ENCODE results near the gene PACSIN2. TPM values are rescaled to one million over a fixed set of nuclear protein-coding genes. Genes with fewer than 3 reads are reported as not detected.

The PACSIN2 gene
- total and polyA plus RNA-seq, 5 donors = 40.4 to 85.6 (median 69.4) TPM

DNA sequence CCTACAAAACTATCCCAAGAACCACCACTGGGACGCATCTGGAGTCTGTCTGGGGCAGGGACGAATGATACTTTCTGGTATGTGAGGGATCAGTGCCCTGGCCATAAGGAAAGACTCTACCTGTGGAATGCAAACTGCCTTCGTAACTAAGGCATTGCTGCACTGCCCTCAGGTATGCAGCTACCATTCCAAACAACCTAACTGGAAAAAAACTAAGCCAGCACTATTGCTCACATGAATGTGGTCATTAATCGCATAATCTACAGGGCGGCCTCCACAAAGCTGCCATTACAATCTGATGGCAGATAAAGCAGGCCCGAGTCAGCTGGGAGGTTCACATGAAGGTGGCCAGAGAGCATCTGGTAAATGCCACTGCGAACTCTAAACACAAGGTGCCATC is 3.9 kb downstream of the PACSIN2 start:
- ATAC-seq (no peak), DNase-seq (no peak)
- no peak overlapping the region for H3K4me3 ChIP-seq (ENCODE audit: low read length)
- intact Hi-C loops (cut with DNase I) = loop anchor here in 1 of 4 donors (10.0 kb wide), 1 partner anchor 106 kb away; no protein-coding TSS in a partner anchor
- no peaks in the 10 kb centered on the region for H3K27me3 ChIP-seq (ENCODE audit: control insufficient read depth, insufficient read depth)
- H3K27ac ChIP-seq (ENCODE audit: low read length) = no peak overlapping the region
- H3K4me1 ChIP-seq (ENCODE audit: control insufficient read depth, insufficient read depth, low read length) = peaks cover 12% of the 10 kb centered on the region
- 83% methylated on average over 7 of the region's 7 CpGs for WGBS
- H3K9me3 ChIP-seq (ENCODE audit: control insufficient read depth, low read length) = no peaks in the 10 kb centered on the region

GRCh38 chr22:43009444-43009843 is 5.5 kb downstream of the PACSIN2 start:
- DNase-seq = no peak
- no peaks in the 10 kb centered on the region for H3K27me3 ChIP-seq (ENCODE audit: control insufficient read depth, insufficient read depth)
- ATAC-seq = no peak
- peaks cover 14% of the 10 kb centered on the region for H3K4me1 ChIP-seq (ENCODE audit: control insufficient read depth, insufficient read depth, low read length)
- H3K9me3 ChIP-seq (ENCODE audit: control insufficient read depth, low read length) = no peaks in the 10 kb centered on the region
- WGBS = 81% methylated on average over 4 of the region's 4 CpGs
- no peak overlapping the region for H3K4me3 ChIP-seq (ENCODE audit: low read length)
- no peak overlapping the region for H3K27ac ChIP-seq (ENCODE audit: low read length)
- intact Hi-C loops (cut with DNase I) = no loop called here

GRCh38 chr22:43008921-43009320 is 6.0 kb downstream of the PACSIN2 start:
- intact Hi-C loops (cut with DNase I) = no loop called here
- Histone ChIP-seq H3K4me3 (ENCODE audit: low read length) (no peak overlapping the region), H3K27me3 (ENCODE audit: control insufficient read depth, insufficient read depth) (no peaks in the 10 kb centered on the region), H3K9me3 (ENCODE audit: control insufficient read depth, low read length) (no peaks in the 10 kb centered on the region), H3K4me1 (ENCODE audit: control insufficient read depth, insufficient read depth, low read length) (peaks cover 18% of the 10 kb centered on the region), H3K27ac (ENCODE audit: low read length) (peak overlapping the region; percentile 65)
- DNase-seq (no peak), ATAC-seq (no peak)
- 65% methylated on average over 4 of the region's 4 CpGs for WGBS

- Histone ChIP-seq H3K4me1 (ENCODE audit: control insufficient read depth, insufficient read depth, low read length) (peaks cover 15% of the 10 kb centered on the region), H3K27me3 (ENCODE audit: control insufficient read depth, insufficient read depth) (no peaks in the 10 kb centered on the region), H3K27ac (ENCODE audit: low read length) (no peak overlapping the region), H3K4me3 (ENCODE audit: low read length) (no peak overlapping the region), H3K9me3 (ENCODE audit: control insufficient read depth, low read length) (no peaks in the 10 kb centered on the region)
- intact Hi-C loops (cut with DNase I) = no loop called here
- WGBS = 89% methylated on average over 4 of the region's 4 CpGs
- ATAC-seq (peak; percentile 69 to 81), DNase-seq (peak; percentile 68 to 86 (median 75))
Measured at GRCh38 chr22:43008509-43008908, 6.4 kb downstream of the PACSIN2 start.

DNA sequence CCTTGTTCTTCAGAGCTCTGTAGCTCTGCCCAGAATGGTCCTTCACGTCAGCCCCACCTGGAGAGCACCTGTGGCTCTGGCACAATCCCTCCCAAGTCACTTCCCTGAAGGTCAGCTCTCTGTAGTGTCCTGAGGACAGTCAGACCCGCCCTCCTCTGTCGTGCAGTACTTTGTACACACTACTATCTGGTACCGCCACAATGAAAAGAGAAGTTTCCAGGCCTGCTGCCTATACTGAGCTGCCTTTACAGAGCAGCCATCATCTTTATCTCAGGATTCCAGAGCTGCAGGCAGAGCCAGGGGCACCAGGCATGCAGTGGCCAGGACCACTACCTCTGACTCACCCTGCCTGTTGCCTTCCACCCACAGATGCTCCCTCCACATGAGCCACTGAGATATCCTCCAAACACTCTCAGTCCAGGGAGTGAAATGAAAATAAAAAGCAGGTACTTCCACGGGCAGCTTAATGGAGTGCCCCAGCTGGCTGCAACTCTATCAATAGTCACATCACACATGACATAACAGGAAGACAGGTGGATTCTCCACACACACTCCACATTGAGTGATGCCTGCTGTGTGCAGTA is 7.3 kb downstream of the PACSIN2 start:
- H3K9me3 ChIP-seq (ENCODE audit: control insufficient read depth, low read length) = no peaks in the 10 kb centered on the region
- H3K4me3 ChIP-seq (ENCODE audit: low read length) = no peak overlapping the region
- no peak overlapping the region for H3K27ac ChIP-seq (ENCODE audit: low read length)
- no peak for DNase-seq
- no peaks in the 10 kb centered on the region for H3K27me3 ChIP-seq (ENCODE audit: control insufficient read depth, insufficient read depth)
- intact Hi-C loops (cut with DNase I) = no loop called here
- peak; percentile 56 to 59 for ATAC-seq
- WGBS = 56% methylated on average over 5 of the region's 5 CpGs
- H3K4me1 ChIP-seq (ENCODE audit: control insufficient read depth, insufficient read depth, low read length) = peaks cover 12% of the 10 kb centered on the region

- H3K9me3 ChIP-seq (ENCODE audit: control insufficient read depth, low read length) = no peaks in the 10 kb centered on the region
- peaks cover 16% of the 10 kb centered on the region for H3K4me1 ChIP-seq (ENCODE audit: control insufficient read depth, insufficient read depth, low read length)
- DNase-seq = no peak
- ATAC-seq = no peak
- 96% methylated on average over 7 of the region's 7 CpGs for WGBS
- H3K27me3 ChIP-seq (ENCODE audit: control insufficient read depth, insufficient read depth) = no peaks in the 10 kb centered on the region
- no peak overlapping the region for H3K4me3 ChIP-seq (ENCODE audit: low read length)
- H3K27ac ChIP-seq (ENCODE audit: low read length) = no peak overlapping the region
- intact Hi-C loops (cut with DNase I) = no loop called here
Measured at GRCh38 chr22:43006753-43007152, 8.2 kb downstream of the PACSIN2 start.

- DNase-seq = no peak
- WGBS = 98% methylated on average over 5 of the region's 5 CpGs
- Histone ChIP-seq H3K4me3 (ENCODE audit: low read length) (no peak overlapping the region), H3K27ac (ENCODE audit: low read length) (no peak overlapping the region), H3K27me3 (ENCODE audit: control insufficient read depth, insufficient read depth) (no peaks in the 10 kb centered on the region), H3K9me3 (ENCODE audit: control insufficient read depth, low read length) (no peaks in the 10 kb centered on the region), H3K4me1 (ENCODE audit: control insufficient read depth, insufficient read depth, low read length) (peaks cover 20% of the 10 kb centered on the region)
- ATAC-seq = no peak
- intact Hi-C loops (cut with DNase I) = no loop called here
Measured at GRCh38 chr22:43006016-43006505, 8.9 kb downstream of the PACSIN2 start.

DNA sequence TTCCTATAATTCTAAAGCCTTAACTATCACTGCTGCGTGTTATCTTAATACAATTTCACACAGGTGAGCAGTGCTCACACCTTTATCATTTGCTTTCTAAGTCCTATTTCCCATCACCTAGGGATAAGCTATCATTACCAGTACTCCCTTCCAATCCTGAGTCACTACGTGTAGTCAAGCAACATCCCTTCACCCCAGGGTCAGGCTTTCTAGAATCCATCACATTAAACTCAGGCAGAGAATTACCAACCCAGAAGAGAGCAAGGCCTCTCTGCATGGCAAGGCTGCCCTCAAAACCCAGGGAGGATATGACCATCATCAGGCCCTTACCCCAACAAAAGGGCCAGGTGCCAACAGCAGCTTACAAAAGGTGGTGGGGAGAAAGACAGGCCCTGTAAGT is 9.8 kb downstream of the PACSIN2 start:
- 85% methylated on average over 2 of the region's 2 CpGs for WGBS
- ATAC-seq (no peak), DNase-seq (no peak)
- intact Hi-C loops (cut with DNase I) = no loop called here
- Histone ChIP-seq H3K27ac (ENCODE audit: low read length) (no peak overlapping the region), H3K4me1 (ENCODE audit: control insufficient read depth, insufficient read depth, low read length) (peaks cover 27% of the 10 kb centered on the region), H3K9me3 (ENCODE audit: control insufficient read depth, low read length) (no peaks in the 10 kb centered on the region), H3K4me3 (ENCODE audit: low read length) (no peak overlapping the region), H3K27me3 (ENCODE audit: control insufficient read depth, insufficient read depth) (no peaks in the 10 kb centered on the region)

DNA sequence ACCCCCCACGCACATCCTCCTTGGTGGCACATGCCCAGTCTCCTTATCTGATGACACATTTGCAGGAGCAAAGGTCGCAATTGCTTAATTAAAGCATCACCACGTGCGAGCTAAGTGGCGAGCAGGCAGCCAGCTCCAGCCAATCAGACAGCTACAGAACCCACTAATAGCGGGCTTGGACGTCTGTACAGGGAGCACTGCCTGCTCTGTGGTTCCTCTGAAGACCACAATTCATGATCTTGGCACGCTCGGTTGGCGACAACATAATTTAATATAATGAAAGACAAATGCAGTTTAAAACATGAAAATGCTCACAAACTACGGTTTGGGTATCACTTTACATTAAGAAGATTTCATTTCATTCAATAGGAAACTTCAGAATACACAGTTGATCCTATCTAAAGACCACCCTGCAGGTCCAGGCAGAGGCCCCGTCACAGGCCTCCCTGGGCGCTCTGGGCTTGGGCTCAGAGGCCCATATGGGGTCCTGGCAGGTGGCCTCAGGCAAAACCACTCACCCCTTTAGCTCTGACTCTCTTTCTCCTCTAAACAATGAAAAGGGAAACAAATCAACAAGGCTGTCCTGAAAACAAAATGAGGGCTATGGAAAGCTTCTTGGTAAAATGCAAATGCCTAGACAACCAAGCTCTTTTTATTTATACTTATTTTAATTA is 10.4 kb downstream of the PACSIN2 start:
- no peak overlapping the region for H3K27ac ChIP-seq (ENCODE audit: low read length)
- WGBS = 66% methylated on average over 13 of the region's 13 CpGs
- H3K9me3 ChIP-seq (ENCODE audit: control insufficient read depth, low read length) = no peaks in the 10 kb centered on the region
- H3K27me3 ChIP-seq (ENCODE audit: control insufficient read depth, insufficient read depth) = no peaks in the 10 kb centered on the region
- H3K4me3 ChIP-seq (ENCODE audit: low read length) = no peak overlapping the region
- DNase-seq (no peak), ATAC-seq (no peak)
- intact Hi-C loops (cut with DNase I) = no loop called here
- peaks cover 28% of the 10 kb centered on the region for H3K4me1 ChIP-seq (ENCODE audit: control insufficient read depth, insufficient read depth, low read length)

DNA sequence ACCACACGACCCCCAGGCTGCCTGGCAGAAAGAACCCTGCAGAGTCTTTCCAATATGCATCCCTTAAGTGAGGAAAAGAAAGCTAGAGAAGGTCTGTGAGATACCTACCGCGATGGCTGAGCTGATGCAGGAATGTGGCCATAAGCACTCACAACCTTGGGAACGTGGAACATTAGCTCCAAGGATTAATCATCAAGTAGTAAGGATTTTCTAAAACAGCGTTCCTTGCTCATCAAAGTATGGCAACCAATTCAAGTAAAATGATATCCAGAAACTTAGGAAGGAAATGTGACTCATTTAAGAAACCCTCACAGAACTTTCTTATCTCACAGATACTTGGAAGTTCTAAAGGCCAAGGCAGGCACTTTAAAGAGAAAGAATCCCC is 12.8 kb downstream of the PACSIN2 start:
- Histone ChIP-seq H3K4me1 (ENCODE audit: control insufficient read depth, insufficient read depth, low read length) (peaks cover 23% of the 10 kb centered on the region), H3K4me3 (ENCODE audit: low read length) (no peak overlapping the region), H3K9me3 (ENCODE audit: control insufficient read depth, low read length) (no peaks in the 10 kb centered on the region), H3K27ac (ENCODE audit: low read length) (peak overlapping the region; percentile 7), H3K27me3 (ENCODE audit: control insufficient read depth, insufficient read depth) (no peaks in the 10 kb centered on the region)
- 30% methylated on average over 5 of the region's 5 CpGs for WGBS
- ATAC-seq = peak in 1 of 2 donors; percentile 52
- intact Hi-C loops (cut with DNase I) = no loop called here
- no peak for DNase-seq

GRCh38 chr22:43001271-43002201 is 13.4 kb downstream of the PACSIN2 start:
- H3K27ac ChIP-seq (ENCODE audit: low read length) = peak overlapping the region; percentile 43
- ATAC-seq = peak in 1 of 2 donors; percentile 25
- H3K4me3 ChIP-seq (ENCODE audit: low read length) = no peak overlapping the region
- H3K9me3 ChIP-seq (ENCODE audit: control insufficient read depth, low read length) = no peaks in the 10 kb centered on the region
- DNase-seq = no peak
- H3K27me3 ChIP-seq (ENCODE audit: control insufficient read depth, insufficient read depth) = no peaks in the 10 kb centered on the region
- peaks cover 26% of the 10 kb centered on the region for H3K4me1 ChIP-seq (ENCODE audit: control insufficient read depth, insufficient read depth, low read length)
- 49% methylated on average over 3 of the region's 3 CpGs for WGBS
- intact Hi-C loops (cut with DNase I) = no loop called here

Data from right cardiac atrium (tissue), 5 donors.